HG03558 (cell line): ENCODE results near the gene HAPSTR1.
A peak's percentile ranks its signal among the peaks of the same experiment; 100 is the strongest.
"Not testable (repeated sequence)": the region's sequence is repeated elsewhere in the genome, so short reads cannot be mapped to it uniquely, and the experiment has no call there.

ENCODE experiments used
- ATAC-seq: cut with Tn5 transposase; IDR thresholded peaks from one replicate; pipeline ENCODE4 v1.9.1; 2021; ENCODE audit warnings: moderate number of reproducible peaks; ENCODE audit not compliant: unreplicated experiment; ENCODE audit errors: extremely low read depth

Gene HAPSTR1

GRCh38 chr16:9070254-9070653 is 21.2 kb upstream of the HAPSTR1 start:
- no peak for ATAC-seq

GRCh38 chr16:9071377-9071776 is 20.1 kb upstream of the HAPSTR1 start:
- no peak for ATAC-seq

GRCh38 chr16:9072806-9073341 is 18.6 kb upstream of the HAPSTR1 start:
- ATAC-seq: no peak

GRCh38 chr16:9075299-9076071 is 16.0 kb upstream of the HAPSTR1 start:
- ATAC-seq: no peak

GRCh38 chr16:9077091-9077809 is 14.2 kb upstream of the HAPSTR1 start:
- no peak for ATAC-seq

- ATAC-seq: not testable (repeated sequence)
These were observed 12.7 kb upstream of the HAPSTR1 start for GRCh38 chr16:9078467-9079429.

GRCh38 chr16:9079430-9079812 is 12.0 kb upstream of the HAPSTR1 start:
- no peak for ATAC-seq

GRCh38 chr16:9081158-9081557 is 10.3 kb upstream of the HAPSTR1 start:
- no peak for ATAC-seq

GRCh38 chr16:9081843-9082242 is 9.6 kb upstream of the HAPSTR1 start:
- ATAC-seq: no peak

- ATAC-seq: no peak
These were observed 9.0 kb upstream of the HAPSTR1 start for GRCh38 chr16:9082422-9082821.

GRCh38 chr16:9087733-9088132 is 3.7 kb upstream of the HAPSTR1 start:
- not testable (repeated sequence) for ATAC-seq

GRCh38 chr16:9088848-9089247 is 2.6 kb upstream of the HAPSTR1 start:
- ATAC-seq: no peak

GRCh38 chr16:9089660-9090059 is 1.8 kb upstream of the HAPSTR1 start:
- no peak for ATAC-seq

GRCh38 chr16:9090101-9090959 is 1.1 kb upstream of the HAPSTR1 start:
- ATAC-seq: no peak

GRCh38 chr16:9091867-9092281 is 430 bp downstream of the HAPSTR1 start:
- ATAC-seq: peak; percentile 5

GRCh38 chr16:9092282-9092977 is 986 bp downstream of the HAPSTR1 start:
- no peak for ATAC-seq

GRCh38 chr16:9092978-9093344 is 1.5 kb downstream of the HAPSTR1 start:
- no peak for ATAC-seq

- ATAC-seq: no peak
These were observed 2.8 kb downstream of the HAPSTR1 start for GRCh38 chr16:9094011-9094846.
